Naive thymus-derived CD8-positive, alpha-beta T cell (primary cell): ENCODE measurements around the gene ERO1B. TPM values are rescaled to one million over a fixed set of nuclear protein-coding genes. Genes with fewer than 3 reads are reported as not detected.
"Not testable (repeated sequence)": the region's sequence is repeated elsewhere in the genome, so short reads cannot be mapped to it uniquely, and the experiment has no call there.

Experiments
- ATAC-seq, 2 donors: fragments of 150-1000 bp; cut with Tn5 transposase in 1 of 2; sonication (Bioruptor Pico), chemical (Tn5 transposase) in 1 of 2; 1 replicate in 1 of 2; 2 replicates in 1 of 2; pipeline ENCODE4 v1.10.0; 2021; ENCODE audit warnings: mild to moderate bottlenecking in 2 of 2, moderate library complexity in 2 of 2
- POLR2A ChIA-PET: fragments of 350-600 bp; sonication (Branson Sonifier 250); formaldehyde crosslinking; loops from one replicate; lab custom pipeline; 2021; ENCODE audit warnings: antibody characterized with exemption; lab: Charles Lee
- DNase-seq, 10 donors: peaks; one replicate each; pipeline versions ENCODE4 v3.0.0 to v3.0.0-alpha.2; 2020 to 2022
- H3K27ac Mint-ChIP-seq, 10 donors: one replicate each; pipeline ENCODE4 v1.8.0; 2020 to 2022; ENCODE audit warnings: mild to moderate bottlenecking in 10 of 10, mixed read lengths in 10 of 10, moderate library complexity in 4 of 10, inconsistent platforms in 1 of 10
- H3K27me3 Mint-ChIP-seq, 5 donors: one replicate each; pipeline ENCODE4 v1.8.0; 2021 to 2022; ENCODE audit warnings: mixed read lengths in 5 of 5
- H3K36me3 Mint-ChIP-seq, 3 donors: one replicate each; pipeline ENCODE4 v1.8.0; 2020 to 2022; ENCODE audit warnings: mixed read lengths in 3 of 3, mild to moderate bottlenecking in 2 of 3, inconsistent platforms in 1 of 3
- H3K4me1 Mint-ChIP-seq, 4 donors: one replicate each; pipeline ENCODE4 v1.8.0; 2021 to 2022; ENCODE audit warnings: mixed read lengths in 4 of 4
- H3K4me3 Mint-ChIP-seq, 10 donors: one replicate each; pipeline ENCODE4 v1.8.0; 2020 to 2022; ENCODE audit warnings: mild to moderate bottlenecking in 10 of 10, mixed read lengths in 10 of 10, moderate library complexity in 6 of 10, inconsistent platforms in 1 of 10
- H3K9me3 Mint-ChIP-seq, 9 donors: one replicate each; pipeline ENCODE4 v1.8.0; 2020 to 2022; ENCODE audit warnings: mixed read lengths in 9 of 9, mild to moderate bottlenecking in 3 of 9, inconsistent platforms in 1 of 9, moderate library complexity in 1 of 9
- polyA plus RNA-seq, 3 donors: library from polyadenylated mRNA; unstranded; fragments of 300-500 nt; fragmentation: Illumina TruSeq; gene quantifications; one replicate each; pipeline ENCODE4 v1.2.3, GENCODE V29; 2021
- total RNA-seq, 8 experiments: library from RNA in 2 of 8; stranded (reverse) in 2 of 8; gene quantifications; one replicate each; pipeline ENCODE4 v1.2.3 and lab custom pipeline; 2021 to 2026

The ERO1B gene
- total and polyA plus RNA-seq, 5 experiments from 2014 or later: 1.9 to 25.3 (median 3.2) TPM

- Mint-ChIP-seq H3K9me3 (no peaks in the 10 kb centered on the region), H3K27me3 (peaks cover 0 to 12% (median 2%) of the 10 kb centered on the region in 5 donors), H3K27ac (no peak overlapping the region), H3K36me3 (no peaks in the 10 kb centered on the region), H3K4me1 (no peaks in the 10 kb centered on the region), H3K4me3 (no peak overlapping the region)
- no peak for DNase-seq
- no peak for ATAC-seq
- POLR2A ChIA-PET: no interaction called here
These were observed 33.3 kb upstream of the ERO1B start for GRCh38 chr1:236315092-236315491.

GRCh38 chr1:236314050-236314449 is 32.3 kb upstream of the ERO1B start:
- H3K27ac Mint-ChIP-seq, H3K9me3 Mint-ChIP-seq, DNase-seq, H3K4me1 Mint-ChIP-seq, POLR2A ChIA-PET, ATAC-seq, H3K4me3 Mint-ChIP-seq, H3K36me3 Mint-ChIP-seq: not testable (repeated sequence)
- peaks cover 0 to 12% (median 2%) of the 10 kb centered on the region in 5 donors for H3K27me3 Mint-ChIP-seq

GRCh38 chr1:236313427-236313826 is 31.7 kb upstream of the ERO1B start:
- H3K27ac Mint-ChIP-seq: no peak overlapping the region
- H3K4me1 Mint-ChIP-seq: no peaks in the 10 kb centered on the region
- H3K4me3 Mint-ChIP-seq: no peak overlapping the region
- H3K9me3 Mint-ChIP-seq: no peaks in the 10 kb centered on the region
- POLR2A ChIA-PET: no interaction called here
- no peak for ATAC-seq
- peaks cover 0 to 12% (median 2%) of the 10 kb centered on the region in 5 donors for H3K27me3 Mint-ChIP-seq
- no peaks in the 10 kb centered on the region for H3K36me3 Mint-ChIP-seq
- no peak for DNase-seq

GRCh38 chr1:236311040-236311439 is 29.3 kb upstream of the ERO1B start:
- peaks cover 0 to 7% (median 2%) of the 10 kb centered on the region in 5 donors for H3K27me3 Mint-ChIP-seq
- DNase-seq (no peak), ATAC-seq (no peak)
- no peaks in the 10 kb centered on the region for H3K4me1 Mint-ChIP-seq
- H3K4me3 Mint-ChIP-seq: no peak overlapping the region
- no peak overlapping the region for H3K27ac Mint-ChIP-seq
- no peaks in the 10 kb centered on the region for H3K9me3 Mint-ChIP-seq
- POLR2A ChIA-PET: no interaction called here
- H3K36me3 Mint-ChIP-seq: no peaks in the 10 kb centered on the region

GRCh38 chr1:236308827-236309226 is 27.1 kb upstream of the ERO1B start:
- DNase-seq (no peak), ATAC-seq (no peak)
- H3K9me3 Mint-ChIP-seq: no peaks in the 10 kb centered on the region
- no peak overlapping the region for H3K27ac Mint-ChIP-seq
- H3K4me3 Mint-ChIP-seq: no peak overlapping the region
- POLR2A ChIA-PET: no interaction called here
- H3K27me3 Mint-ChIP-seq: peaks cover 0 to 4% (median 0%) of the 10 kb centered on the region in 5 donors
- H3K4me1 Mint-ChIP-seq: no peaks in the 10 kb centered on the region
- no peaks in the 10 kb centered on the region for H3K36me3 Mint-ChIP-seq

DNA sequence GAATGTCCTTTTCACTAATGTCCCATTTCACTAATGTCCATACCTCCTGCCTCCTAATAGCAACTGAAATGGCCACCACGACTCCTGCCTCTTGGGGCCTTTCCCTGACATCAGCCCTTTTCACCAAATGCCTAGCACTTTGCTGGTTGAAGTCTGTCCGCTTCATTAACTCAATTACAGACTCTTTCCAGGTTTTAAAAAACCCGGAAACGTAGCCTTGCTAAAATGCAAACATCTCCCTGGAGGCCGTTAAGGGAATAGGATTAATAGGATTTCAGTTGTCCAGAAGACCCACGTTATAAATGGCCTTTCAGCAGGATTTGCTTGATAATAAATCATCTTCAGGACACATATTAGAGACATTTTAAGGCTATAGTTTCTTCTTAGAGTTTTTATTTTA is 25.7 kb upstream of the ERO1B start:
- ATAC-seq (no peak), DNase-seq (no peak)
- Mint-ChIP-seq H3K36me3 (no peaks in the 10 kb centered on the region), H3K27ac (no peak overlapping the region), H3K9me3 (no peaks in the 10 kb centered on the region), H3K4me3 (no peak overlapping the region), H3K4me1 (no peaks in the 10 kb centered on the region), H3K27me3 (peaks cover 0 to 4% (median 0%) of the 10 kb centered on the region in 5 donors)
- POLR2A ChIA-PET: no interaction called here

DNA sequence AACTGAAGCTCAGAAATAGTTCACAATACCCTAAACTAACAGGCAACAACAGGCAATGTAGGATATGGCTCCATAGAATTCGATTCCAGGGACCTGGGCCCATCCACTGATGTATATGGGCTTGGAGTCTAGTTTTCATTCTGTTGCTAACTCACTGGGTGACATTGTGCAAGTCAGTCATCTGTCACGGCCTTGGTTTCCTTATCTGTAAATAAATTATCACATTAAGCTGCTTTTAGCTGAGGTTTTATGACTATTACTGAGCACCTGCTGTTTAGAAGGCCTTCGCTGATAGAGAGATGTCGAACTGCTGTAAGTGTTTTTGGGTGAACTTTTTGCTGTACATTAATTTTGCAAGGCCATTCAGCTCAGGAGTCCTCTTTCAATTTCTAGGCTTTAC is 22.9 kb upstream of the ERO1B start:
- H3K4me3 Mint-ChIP-seq: no peak overlapping the region
- no peak overlapping the region for H3K27ac Mint-ChIP-seq

DNA sequence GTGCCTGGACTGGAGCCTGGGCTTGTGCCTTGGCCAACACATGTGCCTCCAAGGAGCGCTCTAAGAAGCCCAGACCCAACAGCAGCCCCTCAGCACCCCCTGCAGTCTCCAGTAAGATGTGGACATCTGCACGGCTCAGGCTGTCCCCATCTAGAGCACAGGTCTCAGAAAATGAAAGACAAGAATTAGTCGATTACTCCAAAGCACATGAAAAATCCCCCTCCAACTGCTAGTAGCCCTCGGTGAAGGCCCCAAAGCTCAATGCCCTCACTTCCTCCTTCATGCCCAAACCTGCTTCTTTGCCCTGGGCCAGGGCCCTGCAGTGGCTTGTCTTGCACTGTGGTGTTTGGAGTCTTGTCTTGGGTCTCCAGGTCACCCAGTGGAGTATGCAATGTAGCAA is 21.9 kb upstream of the ERO1B start:
- Mint-ChIP-seq H3K9me3 (no peaks in the 10 kb centered on the region), H3K36me3 (no peaks in the 10 kb centered on the region), H3K27ac (peak overlapping the region in 1 of 10 donors; percentile 35), H3K4me3 (no peak overlapping the region), H3K4me1 (no peaks in the 10 kb centered on the region), H3K27me3 (no peaks in the 10 kb centered on the region)
- POLR2A ChIA-PET: no interaction called here
- peak; percentile 59 to 72 for ATAC-seq
- DNase-seq: peak in 6 of 10 donors; percentile 10 to 32 (median 17)

More for the DNA sequence above, 22.9 kb upstream of the ERO1B start:
- Mint-ChIP-seq H3K4me1 (no peaks in the 10 kb centered on the region), H3K27me3 (peaks cover 0 to 2% (median 0%) of the 10 kb centered on the region in 5 donors), H3K9me3 (no peaks in the 10 kb centered on the region), H3K36me3 (no peaks in the 10 kb centered on the region)
- POLR2A ChIA-PET: no interaction called here
- ATAC-seq (no peak), DNase-seq (no peak)

GRCh38 chr1:236302941-236303340 is 21.2 kb upstream of the ERO1B start:
- Mint-ChIP-seq H3K36me3 (no peaks in the 10 kb centered on the region), H3K4me3 (no peak overlapping the region), H3K4me1 (no peaks in the 10 kb centered on the region), H3K9me3 (no peaks in the 10 kb centered on the region), H3K27me3 (no peaks in the 10 kb centered on the region), H3K27ac (peak overlapping the region in 1 of 10 donors; percentile 20)
- DNase-seq (no peak), ATAC-seq (no peak)
- POLR2A ChIA-PET: no interaction called here

- POLR2A ChIA-PET: no interaction called here
- ATAC-seq (no peak), DNase-seq (no peak)
- Mint-ChIP-seq H3K36me3 (no peaks in the 10 kb centered on the region), H3K27ac (no peak overlapping the region), H3K4me1 (no peaks in the 10 kb centered on the region), H3K9me3 (no peaks in the 10 kb centered on the region), H3K4me3 (no peak overlapping the region), H3K27me3 (no peaks in the 10 kb centered on the region)
These were observed 20.2 kb upstream of the ERO1B start for GRCh38 chr1:236301958-236302335.

GRCh38 chr1:236301080-236301957 is 19.6 kb upstream of the ERO1B start:
- no peaks in the 10 kb centered on the region for H3K4me1 Mint-ChIP-seq
- POLR2A ChIA-PET: no interaction called here
- no peak overlapping the region for H3K4me3 Mint-ChIP-seq
- no peaks in the 10 kb centered on the region for H3K9me3 Mint-ChIP-seq
- no peak for ATAC-seq
- peak overlapping the region in 1 of 10 donors; percentile 2 for H3K27ac Mint-ChIP-seq
- no peak for DNase-seq
- H3K27me3 Mint-ChIP-seq: no peaks in the 10 kb centered on the region
- no peaks in the 10 kb centered on the region for H3K36me3 Mint-ChIP-seq

GRCh38 chr1:236297161-236297560 is 15.4 kb upstream of the ERO1B start:
- ATAC-seq: no peak
- H3K27me3 Mint-ChIP-seq: peaks cover 0 to under 1% (median 0%) of the 10 kb centered on the region in 5 donors
- H3K9me3 Mint-ChIP-seq: no peaks in the 10 kb centered on the region
- DNase-seq: no peak
- H3K4me3 Mint-ChIP-seq: no peak overlapping the region
- H3K36me3 Mint-ChIP-seq: no peaks in the 10 kb centered on the region
- no peak overlapping the region for H3K27ac Mint-ChIP-seq
- POLR2A ChIA-PET: no interaction called here
- H3K4me1 Mint-ChIP-seq: no peaks in the 10 kb centered on the region

GRCh38 chr1:236292425-236292824 is 10.7 kb upstream of the ERO1B start:
- H3K9me3 Mint-ChIP-seq: no peaks in the 10 kb centered on the region
- H3K4me1 Mint-ChIP-seq: no peaks in the 10 kb centered on the region
- H3K27ac Mint-ChIP-seq: no peak overlapping the region
- H3K36me3 Mint-ChIP-seq: no peaks in the 10 kb centered on the region
- no peak overlapping the region for H3K4me3 Mint-ChIP-seq
- ATAC-seq (no peak), DNase-seq (no peak)
- H3K27me3 Mint-ChIP-seq: peaks cover 0 to 4% (median 2%) of the 10 kb centered on the region in 5 donors
- POLR2A ChIA-PET: no interaction called here
